Activated CD4-positive, alpha-beta T cell treated with anti-CD3 and anti-CD28 coated beads, Interleukin-2, amount 10 ng/mL, durations not matched to agents 7 days and 5 days (primary cell): ENCODE measurements around the gene PDHB. TPM values are rescaled to one million over a fixed set of nuclear protein-coding genes. Genes with fewer than 3 reads are reported as not detected.

Experiments
- CTCF ChIA-PET: fragments of 350-600 bp; sonication (Branson Sonifier 250); formaldehyde crosslinking; loops from one replicate; lab custom pipeline; 2021; ENCODE audit warnings: antibody characterized with exemption; lab: Charles Lee
- POLR2A ChIA-PET: fragments of 350-600 bp; sonication (Branson Sonifier 250); formaldehyde crosslinking; loops from one replicate; lab custom pipeline; 2021; ENCODE audit warnings: antibody characterized with exemption; lab: Charles Lee
- DNase-seq: peaks from one replicate; pipeline ENCODE4 v3.0.0-alpha.2; 2020
- H3K27ac Mint-ChIP-seq: one replicate; pipeline ENCODE4 v1.8.0; 2021; ENCODE audit warnings: mild to moderate bottlenecking, moderate library complexity, mixed read lengths
- H3K27me3 Mint-ChIP-seq: one replicate; pipeline ENCODE4 v1.8.0; 2021; ENCODE audit warnings: mixed read lengths
- H3K36me3 Mint-ChIP-seq: one replicate; pipeline ENCODE4 v1.8.0; 2021; ENCODE audit warnings: low read depth, mixed read lengths
- H3K4me1 Mint-ChIP-seq: one replicate; pipeline ENCODE4 v1.8.0; 2021; ENCODE audit warnings: mixed read lengths
- H3K4me3 Mint-ChIP-seq: one replicate; pipeline ENCODE4 v1.8.0; 2021; ENCODE audit warnings: mild to moderate bottlenecking, moderate library complexity, mixed read lengths
- H3K9me3 Mint-ChIP-seq: one replicate; pipeline ENCODE4 v1.8.0; 2021; ENCODE audit warnings: mixed read lengths
- total RNA-seq, 2 experiments: library from RNA; stranded (reverse); gene quantifications; one replicate each; pipeline ENCODE4 v1.2.3, GENCODE V29; 2021

The PDHB gene
- total RNA-seq, 2 experiments from 2014 or later: 47.6 to 50.6 TPM

- H3K27ac Mint-ChIP-seq: no peak overlapping the region
- ChIA-PET POLR2A (interaction anchor here (0.6 kb wide), 1 partner anchor 44 kb away, joined by 5 read pairs; no protein-coding TSS in a partner anchor), CTCF (interaction anchor here (2.2 kb wide), 1 partner anchor 13 kb away, joined by 5 read pairs; no protein-coding TSS in a partner anchor)
- H3K4me1 Mint-ChIP-seq: peaks cover 24% of the 10 kb centered on the region
- no peak for DNase-seq
- H3K9me3 Mint-ChIP-seq: no peaks in the 10 kb centered on the region
- no peak overlapping the region for H3K4me3 Mint-ChIP-seq
- peaks cover 8% of the 10 kb centered on the region for H3K36me3 Mint-ChIP-seq
- H3K27me3 Mint-ChIP-seq: no peaks in the 10 kb centered on the region
Measured at GRCh38 chr3:58388550-58389091, 45.0 kb downstream of the PDHB start.

- H3K9me3 Mint-ChIP-seq: no peaks in the 10 kb centered on the region
- H3K27me3 Mint-ChIP-seq: no peaks in the 10 kb centered on the region
- CTCF ChIA-PET: interaction anchor here (2.2 kb wide), 1 partner anchor 14 kb away, joined by 5 read pairs; no protein-coding TSS in a partner anchor
- no peak overlapping the region for H3K27ac Mint-ChIP-seq
- DNase-seq: no peak
- H3K36me3 Mint-ChIP-seq: peaks cover 8% of the 10 kb centered on the region
- H3K4me1 Mint-ChIP-seq: peaks cover 24% of the 10 kb centered on the region
- no peak overlapping the region for H3K4me3 Mint-ChIP-seq
- POLR2A ChIA-PET: interaction anchor here (0.6 kb wide), 1 partner anchor 45 kb away, joined by 5 read pairs; no protein-coding TSS in a partner anchor
Measured at GRCh38 chr3:58387650-58388546, 45.7 kb downstream of the PDHB start.

DNA sequence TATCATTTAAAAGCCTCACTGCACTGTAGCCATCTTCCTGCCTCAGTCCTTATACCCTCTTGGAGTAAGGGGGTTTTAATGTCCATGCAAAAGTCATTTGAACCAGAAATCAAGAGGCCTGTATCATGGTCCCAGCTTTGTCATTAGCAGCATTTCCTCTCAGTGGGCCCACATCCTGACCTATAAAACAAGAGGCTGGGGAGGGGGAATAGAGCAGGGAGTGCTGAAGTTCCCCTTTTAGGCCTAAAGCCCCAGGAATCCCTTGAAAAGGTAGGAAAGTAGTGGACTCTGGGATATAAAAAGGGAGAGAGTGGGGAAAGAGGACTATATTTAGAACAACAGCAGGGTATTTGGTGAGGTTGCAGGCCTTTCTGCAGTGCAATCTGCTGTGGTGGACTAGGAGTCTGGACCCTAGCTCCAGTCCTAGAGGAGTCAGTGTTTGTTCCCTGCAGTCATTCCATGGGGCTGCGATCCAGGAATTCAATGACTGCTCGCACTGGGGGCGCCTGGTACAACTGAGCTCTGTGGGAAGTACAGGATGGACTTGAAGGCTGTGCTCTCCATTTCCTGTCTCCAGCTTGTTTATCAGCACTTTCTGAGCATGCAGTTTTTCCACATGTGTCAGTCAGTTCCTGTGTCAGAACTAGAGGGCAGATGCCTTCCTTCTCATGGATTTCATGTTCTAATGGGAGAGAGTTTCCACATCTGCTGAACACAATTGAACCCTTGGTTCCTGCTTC lies 46.8 kb downstream of the PDHB start:
- Mint-ChIP-seq H3K4me3 (no peak overlapping the region), H3K9me3 (no peaks in the 10 kb centered on the region), H3K27ac (peak overlapping the region; percentile 69), H3K27me3 (no peaks in the 10 kb centered on the region), H3K4me1 (peaks cover 24% of the 10 kb centered on the region), H3K36me3 (peaks cover 12% of the 10 kb centered on the region)
- ChIA-PET POLR2A (no interaction called here), CTCF (interaction anchor here (1.2 kb wide), 2 partner anchors 23 to 33 kb away, joined by 3 read pairs; no protein-coding TSS in a partner anchor)
- DNase-seq: no peak

DNA sequence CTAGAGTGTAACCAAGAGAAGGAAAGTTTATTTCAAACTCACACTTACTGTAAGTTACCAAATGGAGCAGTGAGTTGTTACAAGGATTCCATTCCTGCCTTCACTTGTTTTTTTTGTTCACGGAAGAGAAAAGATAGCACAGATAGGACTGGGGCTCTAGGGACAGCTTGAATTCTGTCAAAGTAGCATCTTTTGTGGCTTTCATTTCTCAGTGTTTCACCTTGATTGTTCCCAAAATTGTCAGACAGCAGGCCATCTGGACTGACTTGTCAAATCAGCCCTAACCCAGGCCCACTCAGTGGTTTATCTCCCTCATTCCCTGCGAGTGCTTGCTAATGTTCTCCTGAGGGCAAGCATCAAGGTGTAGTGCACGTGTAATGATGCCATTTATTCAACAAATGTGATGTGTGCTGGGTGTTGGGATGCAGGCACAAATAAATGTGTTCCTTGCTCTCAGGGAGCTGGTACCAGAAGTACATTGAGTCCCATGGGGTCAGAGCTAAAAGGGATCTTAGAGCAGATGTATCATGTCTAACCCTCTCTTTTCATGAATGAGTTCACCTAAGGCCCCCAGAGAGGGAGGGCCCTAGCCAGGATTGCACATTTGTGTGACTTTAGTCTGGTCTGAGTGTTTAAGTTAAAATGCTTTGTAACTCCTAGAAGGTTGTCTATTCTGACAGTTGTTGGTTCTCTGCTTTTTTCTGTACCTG lies 49.1 kb downstream of the PDHB start:
- H3K9me3 Mint-ChIP-seq: no peaks in the 10 kb centered on the region
- ChIA-PET POLR2A (no interaction called here), CTCF (no interaction called here)
- no peak for DNase-seq
- H3K4me1 Mint-ChIP-seq: peaks cover 25% of the 10 kb centered on the region
- no peaks in the 10 kb centered on the region for H3K27me3 Mint-ChIP-seq
- peaks cover 4% of the 10 kb centered on the region for H3K36me3 Mint-ChIP-seq
- no peak overlapping the region for H3K27ac Mint-ChIP-seq
- H3K4me3 Mint-ChIP-seq: no peak overlapping the region

DNA sequence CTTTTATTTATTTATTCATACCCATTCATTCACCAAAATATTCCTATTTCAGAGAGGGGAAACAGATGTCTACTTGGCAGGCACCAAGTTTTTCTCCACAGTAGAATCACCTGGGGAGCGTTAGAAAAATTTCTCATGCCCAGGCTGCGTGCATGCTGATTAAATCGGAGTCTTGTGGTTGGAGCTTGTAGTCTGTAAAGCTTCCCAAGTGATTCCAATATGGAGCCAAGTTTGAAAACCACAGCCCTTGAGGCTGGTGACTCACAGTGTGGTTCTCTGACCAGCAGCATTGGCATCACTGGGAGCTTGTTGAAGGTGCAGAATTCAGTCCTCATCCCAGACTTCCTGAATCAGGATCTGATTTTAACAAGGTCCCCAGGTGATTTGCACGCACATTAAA lies 49.7 kb downstream of the PDHB start:
- Mint-ChIP-seq H3K27ac (no peak overlapping the region), H3K36me3 (peaks cover 4% of the 10 kb centered on the region), H3K4me3 (no peak overlapping the region), H3K9me3 (no peaks in the 10 kb centered on the region), H3K27me3 (no peaks in the 10 kb centered on the region), H3K4me1 (peaks cover 24% of the 10 kb centered on the region)
- no peak for DNase-seq
- ChIA-PET POLR2A (no interaction called here), CTCF (interaction anchor here (0.6 kb wide), 1 partner anchor 1589 kb away, joined by 3 read pairs; no protein-coding TSS in a partner anchor)

- CTCF ChIA-PET: interaction anchor here (0.6 kb wide), 1 partner anchor 1589 kb away, joined by 3 read pairs; no protein-coding TSS in a partner anchor
- no peaks in the 10 kb centered on the region for H3K27me3 Mint-ChIP-seq
- H3K9me3 Mint-ChIP-seq: no peaks in the 10 kb centered on the region
- H3K36me3 Mint-ChIP-seq: peaks cover 4% of the 10 kb centered on the region
- POLR2A ChIA-PET: no interaction called here
- H3K27ac Mint-ChIP-seq: no peak overlapping the region
- no peak for DNase-seq
- peaks cover 19% of the 10 kb centered on the region for H3K4me1 Mint-ChIP-seq
- H3K4me3 Mint-ChIP-seq: no peak overlapping the region
Measured at GRCh38 chr3:58383476-58383875, 50.2 kb downstream of the PDHB start.

DNA sequence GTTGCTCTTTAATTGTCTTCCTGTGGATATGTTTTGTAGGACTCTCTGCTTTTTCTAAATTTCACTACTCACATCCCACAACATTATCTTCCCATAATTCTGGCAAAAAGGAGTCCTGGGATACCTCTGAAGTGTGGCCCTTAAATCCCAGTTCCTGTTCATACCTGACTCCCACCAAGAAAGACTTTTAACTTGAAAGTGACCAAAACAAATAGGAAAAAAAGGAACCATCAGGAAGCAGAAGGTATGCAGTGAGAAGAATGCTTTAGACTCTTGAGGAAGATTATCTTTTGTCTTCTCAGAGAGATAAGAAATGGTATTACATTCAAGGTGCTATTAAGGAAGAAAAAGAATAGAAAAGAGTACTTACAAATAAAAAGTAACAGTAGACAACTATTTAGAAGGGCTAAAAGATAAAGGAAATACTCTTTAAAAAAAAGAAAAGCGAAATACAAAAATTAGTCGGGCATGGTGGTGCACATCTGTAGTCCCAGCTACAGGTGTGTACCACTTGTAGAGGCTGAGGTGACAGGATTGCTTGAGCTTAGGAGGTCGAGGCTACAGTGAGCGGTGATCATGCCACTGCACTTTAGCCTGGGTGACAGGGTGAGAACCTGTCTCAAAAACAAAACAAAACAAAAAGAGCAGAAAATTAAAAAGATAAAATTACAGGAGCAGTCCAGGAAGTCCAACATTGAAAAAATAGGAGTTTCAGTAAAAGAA lies 54.1 kb downstream of the PDHB start:
- CTCF ChIA-PET: interaction anchor here (1.3 kb wide), 1 partner anchor 9 kb away, joined by 4 read pairs; no protein-coding TSS in a partner anchor
- no peak overlapping the region for H3K4me3 Mint-ChIP-seq
- no peaks in the 10 kb centered on the region for H3K9me3 Mint-ChIP-seq
- H3K4me1 Mint-ChIP-seq: peaks cover 2% of the 10 kb centered on the region
- H3K27ac Mint-ChIP-seq: peak overlapping the region; percentile 37
- peaks cover 7% of the 10 kb centered on the region for H3K36me3 Mint-ChIP-seq
- POLR2A ChIA-PET: no interaction called here
- no peak for DNase-seq
- H3K27me3 Mint-ChIP-seq: no peaks in the 10 kb centered on the region

GRCh38 chr3:58377750-58378149 lies 55.9 kb downstream of the PDHB start:
- Mint-ChIP-seq H3K27ac (no peak overlapping the region), H3K9me3 (no peaks in the 10 kb centered on the region), H3K4me3 (no peak overlapping the region), H3K4me1 (peaks cover 2% of the 10 kb centered on the region), H3K27me3 (no peaks in the 10 kb centered on the region), H3K36me3 (peaks cover 6% of the 10 kb centered on the region)
- POLR2A ChIA-PET: no interaction called here
- DNase-seq: no peak
- CTCF ChIA-PET: no interaction called here

Other genes starting within 250 kb of the PDHB start
- gene DNASE1L3, start 222.9 kb downstream of the PDHB start, total RNA-seq: not detected
- gene ABHD6, start 196.0 kb downstream of the PDHB start, total RNA-seq: 1 to 10 TPM; 4.1 to 5.0 TPM
- 10 to 100 TPM; 12.7 to 15.4 TPM for gene RPP14, start 127.6 kb downstream of the PDHB start, total RNA-seq
- 1 to 10 TPM; 6.2 to 7.0 TPM for gene HTD2, start 127.3 kb downstream of the PDHB start, total RNA-seq
- gene PXK, start 100.9 kb downstream of the PDHB start, total RNA-seq: 10 to 100 TPM; 30.3 to 40.2 TPM
- gene KCTD6, start 58.3 kb upstream of the PDHB start, total RNA-seq: 10 to 100 TPM in 1 of 2 experiments, 1 to 10 TPM in 1; 7.7 to 10.8 TPM
- not detected for gene ACOX2, start 103.4 kb upstream of the PDHB start, total RNA-seq
- gene FAM107A, start 143.6 kb upstream of the PDHB start, total RNA-seq: not detected
- not detected for gene FAM3D, start 232.9 kb upstream of the PDHB start, total RNA-seq